ENCODE results near the gene AAR2.

Gene AAR2

GRCh38 chr20:36298795-36299339 is 62.6 kb downstream of the AAR2 start:
- H3K27ac Mint-ChIP-seq: no peak overlapping the region
- peaks cover 54% of the 10 kb centered on the region for H3K27me3 Mint-ChIP-seq
- H3K4me3 Mint-ChIP-seq: no peak overlapping the region
- no peaks in the 10 kb centered on the region for H3K36me3 Mint-ChIP-seq (ENCODE audit: low read depth)
- intact Hi-C loops (cut with micrococcal nuclease): no loop called here
- H3K4me1 Mint-ChIP-seq (ENCODE audit: low read depth): peaks cover 9% of the 10 kb centered on the region
- no peaks in the 10 kb centered on the region for H3K9me3 Mint-ChIP-seq

- Mint-ChIP-seq H3K4me3 (no peak overlapping the region), H3K36me3 (ENCODE audit: low read depth) (no peaks in the 10 kb centered on the region), H3K27ac (no peak overlapping the region), H3K9me3 (no peaks in the 10 kb centered on the region), H3K27me3 (peaks cover 56% of the 10 kb centered on the region), H3K4me1 (ENCODE audit: low read depth) (peaks cover 9% of the 10 kb centered on the region)
- intact Hi-C loops (cut with micrococcal nuclease): no loop called here
Observed at GRCh38 chr20:36299459-36299858, 63.2 kb downstream of the AAR2 start.

- H3K36me3 Mint-ChIP-seq (ENCODE audit: low read depth): no peaks in the 10 kb centered on the region
- peaks cover 9% of the 10 kb centered on the region for H3K4me1 Mint-ChIP-seq (ENCODE audit: low read depth)
- no peaks in the 10 kb centered on the region for H3K9me3 Mint-ChIP-seq
- H3K4me3 Mint-ChIP-seq: no peak overlapping the region
- intact Hi-C loops (cut with micrococcal nuclease): no loop called here
- peaks cover 65% of the 10 kb centered on the region for H3K27me3 Mint-ChIP-seq
- H3K27ac Mint-ChIP-seq: no peak overlapping the region
Observed at GRCh38 chr20:36301359-36302119, 65.3 kb downstream of the AAR2 start.

- H3K36me3 Mint-ChIP-seq (ENCODE audit: low read depth): no peaks in the 10 kb centered on the region
- H3K9me3 Mint-ChIP-seq: no peaks in the 10 kb centered on the region
- H3K27me3 Mint-ChIP-seq: peaks cover 70% of the 10 kb centered on the region
- H3K27ac Mint-ChIP-seq: no peak overlapping the region
- H3K4me3 Mint-ChIP-seq: no peak overlapping the region
- peaks cover 9% of the 10 kb centered on the region for H3K4me1 Mint-ChIP-seq (ENCODE audit: low read depth)
- intact Hi-C loops (cut with micrococcal nuclease): no loop called here
Observed at GRCh38 chr20:36303020-36303595, 66.8 kb downstream of the AAR2 start.

GRCh38 chr20:36303831-36304230 is 67.6 kb downstream of the AAR2 start:
- Mint-ChIP-seq H3K4me1 (ENCODE audit: low read depth) (peaks cover 9% of the 10 kb centered on the region), H3K27ac (no peak overlapping the region), H3K4me3 (no peak overlapping the region), H3K27me3 (peaks cover 73% of the 10 kb centered on the region), H3K36me3 (ENCODE audit: low read depth) (no peaks in the 10 kb centered on the region), H3K9me3 (no peaks in the 10 kb centered on the region)
- intact Hi-C loops (cut with micrococcal nuclease): no loop called here

- peaks cover 9% of the 10 kb centered on the region for H3K4me1 Mint-ChIP-seq (ENCODE audit: low read depth)
- no peak overlapping the region for H3K27ac Mint-ChIP-seq
- no peak overlapping the region for H3K4me3 Mint-ChIP-seq
- H3K27me3 Mint-ChIP-seq: peaks cover 81% of the 10 kb centered on the region
- no peaks in the 10 kb centered on the region for H3K36me3 Mint-ChIP-seq (ENCODE audit: low read depth)
- intact Hi-C loops (cut with micrococcal nuclease): no loop called here
- H3K9me3 Mint-ChIP-seq: no peaks in the 10 kb centered on the region
Observed at GRCh38 chr20:36304786-36305495, 68.7 kb downstream of the AAR2 start.

GRCh38 chr20:36305602-36306551 is 69.6 kb downstream of the AAR2 start, which contains the start of gene DLGAP4:
Gene DLGAP4 (plus strand): TSS chr20:36306339. CDS start chr20:36431718, 125,379 bp downstream.
- H3K36me3 Mint-ChIP-seq (ENCODE audit: low read depth): no peaks in the 10 kb centered on the region
- H3K9me3 Mint-ChIP-seq: no peaks in the 10 kb centered on the region
- no peak within 1 kb of the TSS for H3K27ac Mint-ChIP-seq
- no peak within 1 kb of the TSS for H3K4me3 Mint-ChIP-seq
- H3K4me1 Mint-ChIP-seq (ENCODE audit: low read depth): peaks cover 9% of the 10 kb centered on the region
- peaks cover 77% of the 10 kb centered on the region for H3K27me3 Mint-ChIP-seq
- intact Hi-C loops (cut with micrococcal nuclease): no loop called here

All from dendritic cell treated with granulocyte-macrophage colony-stimulating factor and Interleukin-4, amounts not matched to agents 40 ng/mL and 50 ng/mL, for 4 days (primary cell).